Ovary (tissue), 9 donors: ENCODE results near the gene SCAPER. TPM values are rescaled to one million over a fixed set of nuclear protein-coding genes. Genes with fewer than 3 reads are reported as not detected.

ENCODE experiments used
- DNase-seq, 5 donors: peaks; one replicate each; pipeline ENCODE4 v3.0.0-alpha.2; 2019 to 2020
- H3K27ac ChIP-seq, 2 donors: fragments of 200-600 bp; one replicate each; pipeline versions ENCODE4 v1.5.1 to v1.8.0; 2019 to 2022
- H3K27me3 ChIP-seq: fragments of 200-600 bp; one replicate; pipeline ENCODE4 v1.8.0; 2022
- H3K36me3 ChIP-seq: fragments of 200-600 bp; sonication (generic); one replicate; pipeline ENCODE4 v1.5.1; 2019
- H3K4me1 ChIP-seq: one replicate; pipeline ENCODE4 v1.8.1; 2013; ENCODE audit warnings: mild to moderate bottlenecking, moderate library complexity; ENCODE audit not compliant: insufficient read depth
- H3K4me3 ChIP-seq: fragments of 200-600 bp; sonication (generic); one replicate; pipeline ENCODE4 v1.5.1; 2017
- H3K9me3 ChIP-seq, 2 donors: fragments of 200-600 bp in 1 of 2; sonication (generic) in 1 of 2; one replicate each; pipeline versions ENCODE4 v1.5.1 to v1.8.1; 2013 to 2019; ENCODE audit warnings: mild to moderate bottlenecking in 1 of 2, moderate library complexity in 1 of 2
- EP300 ChIP-seq: sonication (generic); formaldehyde crosslinking; IDR thresholded peaks from one replicate; pipeline ENCODE4 v1.6.1; 2017; ENCODE audit warnings: antibody characterized with exemption
- POLR2A ChIP-seq: fragments of 450-650 bp; IDR thresholded peaks from one replicate; pipeline ENCODE4 v1.6.1; 2017; ENCODE audit warnings: antibody characterized with exemption, mild to moderate bottlenecking, moderate library complexity
- WGBS, 3 donors: extraction: QIAGEN DNeasy Blood & Tissue Kit in 1 of 3; methylation state at CpG; one replicate each; pipeline versions ENCODE4 v1.1.5 to v1.1.7; 2013 to 2017; 5-methylcytosine and 5-hydroxymethylcytosine counted together
- intact Hi-C, 4 donors: fragments of 100-400 bp; cut with DNase I; formaldehyde crosslinking; loops; one replicate each; pipeline versions ENCODE4 v1.11.0 to v1.15.1; 2022 to 2023
- polyA plus RNA-seq, 2 donors: library from polyadenylated mRNA; stranded (reverse); fragments of 200-250 nt in 1 of 2; fragments of 350-450 nt in 1 of 2; fragmentation: Illumina TruSeq in 1 of 2; extraction: RNeasy Lipid Tissue Mini Kit (QIAGEN cat#74804) in 1 of 2; gene quantifications; one replicate each; pipeline ENCODE4 v1.2.3, GENCODE V29; 2013 to 2014
- total RNA-seq, 7 donors: library from RNA; depleted of rRNA in 2 of 7; stranded (reverse); fragments of >200 nt in 2 of 7; fragmentation: NEBNext Ultra II Directional in 3 of 7; extraction: Animal tissue kit (Norgen Biotek cat#: 25700) in 3 of 7; gene quantifications; one replicate each; pipeline versions ENCODE4 v1.1.0 to v1.2.4, GENCODE V29; 2016 to 2023
- TF ChIP-seq, protein P1 (sequence below), 3 donors: fragments of 450-650 bp in 2 of 3; fragments of 200-600 bp in 1 of 3; IDR thresholded peaks; one replicate each; pipeline versions ENCODE4 v1.5.1 to v1.8.0; 2016 to 2022; ENCODE audit warnings: antibody characterized with exemption in 3 of 3, mild to moderate bottlenecking in 1 of 3
- donor health status: DM: no; HTN: no; CAD: no; lungs with moderate emphysema.
- donor health status: DM: no; HTN: no; CAD: no.
- donor health status: Bipolar disorder and iron deficiency.
- donor health status: DM: yes; HTN: yes; CAD: no.
- donor health status: DM: no; HTN: no; CAD: no.
- donor health status: DM: yes; HTN: yes; CAD: no.

Gene SCAPER
- total and polyA plus RNA-seq, 9 donors = 13.7 to 45.8 (median 27.9) TPM

DNA sequence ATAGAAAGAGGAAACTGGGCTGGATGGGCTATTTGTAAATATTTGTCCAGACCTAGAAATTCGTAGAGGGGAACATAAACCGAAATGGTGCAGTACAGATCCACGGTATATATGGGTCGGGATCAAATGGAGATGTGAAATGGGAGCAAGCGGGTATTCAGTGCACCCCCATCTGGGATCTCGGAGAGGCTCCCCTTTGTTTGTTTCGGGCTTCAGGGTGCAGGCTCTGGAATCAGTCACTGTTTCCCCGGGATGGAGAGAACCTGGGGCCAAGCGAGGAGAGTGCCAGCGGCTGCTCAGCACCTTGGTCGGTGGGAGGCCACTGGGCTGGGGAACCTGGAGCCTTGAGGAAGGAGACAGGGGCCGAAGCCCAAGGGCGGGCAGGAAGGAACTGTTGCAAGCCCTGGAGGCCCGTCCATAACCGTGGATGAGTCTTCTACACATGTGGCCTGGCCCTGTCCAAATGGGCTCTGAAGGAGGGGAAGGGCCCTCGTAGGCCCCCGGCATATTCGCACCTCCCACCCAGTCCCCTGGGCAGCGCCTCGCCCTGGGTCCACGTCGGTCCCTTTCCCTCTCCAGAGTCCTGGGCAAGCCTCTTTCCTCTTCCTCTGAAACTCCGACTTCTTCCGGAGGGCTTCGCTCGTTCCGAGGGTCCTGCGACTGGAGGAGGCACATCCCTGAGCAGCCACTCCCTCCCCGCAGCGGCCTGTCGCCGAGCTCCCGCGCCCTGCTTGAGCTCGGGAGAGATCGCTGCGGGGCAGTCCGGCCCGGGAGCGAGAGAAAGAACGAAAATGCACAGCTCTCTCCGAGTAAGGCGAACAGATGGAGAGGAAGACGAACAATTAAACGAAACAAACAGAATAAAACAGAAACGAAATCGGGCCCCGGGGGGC is 565.6 kb downstream of the SCAPER start:
- H3K36me3 ChIP-seq = no peaks in the 10 kb centered on the region
- peak overlapping the region; percentile 26 for H3K4me3 ChIP-seq
- intact Hi-C loops = loop anchor here in 1 of 4 donors (5.0 kb wide), 1 partner anchor 147 kb away; no protein-coding TSS in a partner anchor
- peaks cover 17% of the 10 kb centered on the region for H3K4me1 ChIP-seq
- WGBS, 3 donors = 12 to 15% (median 13%) methylated on average over 48 of the region's 48 CpGs
- peaks cover 31% of the 10 kb centered on the region for H3K27me3 ChIP-seq
- H3K9me3 ChIP-seq = no peaks in the 10 kb centered on the region
- DNase-seq = peak in 1 of 5 donors; percentile 36
- TF ChIP-seq, protein P1, sequence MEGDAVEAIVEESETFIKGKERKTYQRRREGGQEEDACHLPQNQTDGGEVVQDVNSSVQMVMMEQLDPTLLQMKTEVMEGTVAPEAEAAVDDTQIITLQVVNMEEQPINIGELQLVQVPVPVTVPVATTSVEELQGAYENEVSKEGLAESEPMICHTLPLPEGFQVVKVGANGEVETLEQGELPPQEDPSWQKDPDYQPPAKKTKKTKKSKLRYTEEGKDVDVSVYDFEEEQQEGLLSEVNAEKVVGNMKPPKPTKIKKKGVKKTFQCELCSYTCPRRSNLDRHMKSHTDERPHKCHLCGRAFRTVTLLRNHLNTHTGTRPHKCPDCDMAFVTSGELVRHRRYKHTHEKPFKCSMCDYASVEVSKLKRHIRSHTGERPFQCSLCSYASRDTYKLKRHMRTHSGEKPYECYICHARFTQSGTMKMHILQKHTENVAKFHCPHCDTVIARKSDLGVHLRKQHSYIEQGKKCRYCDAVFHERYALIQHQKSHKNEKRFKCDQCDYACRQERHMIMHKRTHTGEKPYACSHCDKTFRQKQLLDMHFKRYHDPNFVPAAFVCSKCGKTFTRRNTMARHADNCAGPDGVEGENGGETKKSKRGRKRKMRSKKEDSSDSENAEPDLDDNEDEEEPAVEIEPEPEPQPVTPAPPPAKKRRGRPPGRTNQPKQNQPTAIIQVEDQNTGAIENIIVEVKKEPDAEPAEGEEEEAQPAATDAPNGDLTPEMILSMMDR (IDR thresholded peaks at IDR 0.05) = no peak
- TF ChIP-seq POLR2A = no peak
- no peak overlapping the region for H3K27ac ChIP-seq

DNA sequence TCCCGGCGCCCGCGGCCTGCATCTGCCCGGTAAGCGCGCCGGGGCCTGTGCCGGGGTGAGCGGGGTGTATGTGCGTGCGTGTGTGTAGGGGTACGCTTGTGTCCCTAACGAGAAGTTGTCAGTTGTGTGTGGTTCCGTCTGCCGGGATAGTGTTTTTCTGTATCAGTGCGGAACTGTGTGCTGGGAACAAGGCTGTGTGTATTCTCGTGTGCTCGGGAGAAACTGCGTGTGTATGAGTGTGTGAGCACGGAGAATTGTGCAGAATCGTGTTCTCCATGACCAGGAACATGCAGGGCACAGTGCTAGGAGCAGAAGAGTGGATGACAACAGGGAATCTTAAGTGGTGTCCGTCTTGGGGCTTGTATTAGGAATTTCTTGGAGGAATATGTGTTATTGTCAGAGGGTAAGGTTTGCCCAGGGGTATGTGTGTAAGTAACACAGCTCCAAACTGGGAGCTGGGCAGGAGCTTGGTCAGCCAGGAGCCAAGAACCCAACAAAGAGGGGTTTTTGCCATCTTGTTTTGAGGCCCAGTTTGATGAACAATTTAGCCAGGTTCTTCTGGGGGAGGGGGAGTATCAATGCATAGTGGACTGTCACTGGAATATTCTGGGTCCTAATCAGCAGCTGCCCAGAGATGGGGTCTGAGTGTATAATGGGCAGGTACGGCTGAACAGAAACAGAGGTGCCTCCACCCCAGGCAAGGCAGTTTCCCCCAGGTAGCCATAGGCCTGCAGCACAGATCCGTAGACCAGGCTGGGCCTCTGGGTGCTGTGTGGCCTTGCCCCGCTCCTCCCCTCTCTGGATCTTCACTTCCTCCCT is 566.4 kb downstream of the SCAPER start:
- 26 to 39% (median 30%) methylated on average over 22 to 26 of the region's 26 CpGs for WGBS, 3 donors

DNA sequence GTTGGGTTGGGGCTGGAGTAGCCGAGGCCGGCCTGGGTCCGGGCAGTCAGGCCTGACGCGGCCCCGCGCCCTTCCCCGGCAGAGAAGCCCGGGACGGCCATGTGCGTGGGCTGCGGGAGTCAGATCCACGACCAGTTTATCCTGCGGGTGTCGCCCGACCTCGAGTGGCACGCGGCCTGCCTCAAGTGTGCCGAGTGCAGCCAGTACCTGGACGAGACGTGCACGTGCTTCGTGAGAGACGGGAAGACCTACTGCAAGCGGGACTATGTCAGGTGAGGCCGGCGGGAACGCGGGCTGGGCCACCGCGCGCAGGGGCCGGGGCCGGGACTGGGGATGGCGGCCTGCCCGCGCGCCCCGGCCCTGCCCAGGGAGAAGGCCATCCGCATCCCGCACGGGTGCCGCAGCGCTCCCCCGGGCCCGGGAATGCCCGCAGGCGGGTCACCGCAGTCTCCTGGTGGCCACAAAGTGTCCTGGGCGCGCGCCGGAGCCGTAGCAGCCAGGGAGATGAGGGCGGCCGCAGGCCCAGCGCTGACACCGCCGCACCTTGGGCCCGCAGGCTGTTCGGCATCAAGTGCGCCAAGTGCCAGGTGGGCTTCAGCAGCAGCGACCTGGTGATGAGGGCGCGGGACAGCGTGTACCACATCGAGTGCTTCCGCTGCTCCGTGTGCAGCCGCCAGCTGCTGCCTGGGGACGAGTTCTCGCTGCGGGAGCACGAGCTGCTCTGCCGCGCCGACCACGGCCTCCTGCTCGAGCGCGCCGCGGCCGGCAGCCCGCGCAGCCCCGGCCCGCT is 567.2 kb downstream of the SCAPER start:
- peaks cover 27% of the 10 kb centered on the region for H3K27me3 ChIP-seq
- TF ChIP-seq EP300 (no peak), POLR2A (no peak)
- TF ChIP-seq, protein P1 (IDR thresholded peaks at IDR 0.05) = no peak
- no peak overlapping the region for H3K4me3 ChIP-seq
- H3K36me3 ChIP-seq = no peaks in the 10 kb centered on the region
- intact Hi-C loops = no loop called here
- H3K27ac ChIP-seq = no peak overlapping the region
- H3K9me3 ChIP-seq = no peaks in the 10 kb centered on the region
- 4 to 6% (median 6%) methylated on average over 55 to 89 of the region's 89 CpGs for WGBS, 3 donors
- DNase-seq = no peak
- peaks cover 16% of the 10 kb centered on the region for H3K4me1 ChIP-seq

More for the DNA sequence above, 566.4 kb downstream of the SCAPER start:
- H3K27ac ChIP-seq = no peak overlapping the region
- H3K4me1 ChIP-seq = peaks cover 17% of the 10 kb centered on the region
- H3K36me3 ChIP-seq = no peaks in the 10 kb centered on the region
- TF ChIP-seq POLR2A (no peak), EP300 (no peak)
- TF ChIP-seq, protein P1 (IDR thresholded peaks at IDR 0.05) = no peak
- peaks cover 31% of the 10 kb centered on the region for H3K27me3 ChIP-seq
- no peaks in the 10 kb centered on the region for H3K9me3 ChIP-seq
- H3K4me3 ChIP-seq = no peak overlapping the region
- intact Hi-C loops = no loop called here
- no peak for DNase-seq
